HCT116 (cell line): Measurements from ENCODE around the gene RFX8. TPM values are rescaled to one million over a fixed set of nuclear protein-coding genes. Genes with fewer than 3 reads are reported as not detected.

Experiments used
- ATAC-seq: fragments of 200-7000 bp; cut with Tn5 transposase; 2 replicates; pipeline ENCODE4 v1.9.1; 2020; ENCODE audit warnings: mild to moderate bottlenecking, moderate library complexity
- BruUV-seq: library from RNA; stranded (reverse); fragments of 400-500 nt; replicated peaks from 2 replicates; lab custom pipeline; 2021; lab: Mats Ljungman, UMichigan
- CTCF ChIA-PET: fragments of 300-600 bp; sonication (Branson Sonifier 250); formaldehyde crosslinking; loops from one replicate; lab custom pipeline; 2021; ENCODE audit warnings: antibody characterized with exemption; lab: Charles Lee
- POLR2A ChIA-PET: fragments of 300-600, 350-600 bp; sonication (Branson Sonifier 250); formaldehyde crosslinking; loops from one replicate; lab custom pipeline; 2021; ENCODE audit warnings: antibody characterized with exemption; lab: Charles Lee
- RAD21 ChIA-PET, 2 experiments: fragments of 300-600 bp; sonication (Branson Sonifier 250); formaldehyde crosslinking; loops; one replicate each; lab custom pipeline; 2023; ENCODE audit warnings: low total read pairs in 2 of 2; ENCODE audit not compliant: uncharacterized antibody in 2 of 2, unreplicated experiment in 2 of 2, low non-redundant PET in 1 of 2; lab: Charles Lee
- DNase-seq: peaks from one replicate; pipeline ENCODE4 v3.0.0-alpha.2; 2010; ENCODE audit warnings: low read depth, low spot score
- H2AFZ ChIP-seq: fragments of 200-600 bp; shearing (Covaris generic), sonication (generic); 2 replicates; pipeline ENCODE4 v1.6.1; 2017; ENCODE audit warnings: low read depth, mixed run types, mixed read lengths, antibody characterized with exemption, low read length; ENCODE audit not compliant: poor library complexity, severe bottlenecking
- H3K27ac ChIP-seq: 2 replicates; pipeline ENCODE4 v1.5.1; 2012; ENCODE audit warnings: low read depth, low read length
- H3K27me3 ChIP-seq: fragments of 200-600 bp; sonication (generic); 2 replicates; pipeline ENCODE4 v1.6.1; 2016; ENCODE audit warnings: mixed run types, low read length, mixed read lengths; ENCODE audit not compliant: insufficient read depth
- H3K36me3 ChIP-seq, 2 experiments: fragments of 200-500 bp in 1 of 2; fragments of 200-600 bp in 1 of 2; sonication (Bioruptor generic) in 1 of 2; sonication (generic) in 1 of 2; 2 replicates each; pipeline versions ENCODE4 v1.5.1 to v1.6.1; 2014 to 2016; ENCODE audit warnings: low read length in 2 of 2, inconsistent platforms in 1 of 2, mixed read lengths in 1 of 2, mixed run types in 1 of 2; ENCODE audit not compliant: insufficient read depth in 2 of 2, control insufficient read depth in 1 of 2
- H3K4me1 ChIP-seq, 2 experiments: fragments of 200-600 bp in 1 of 2; sonication (generic) in 1 of 2; 2 replicates each; pipeline versions ENCODE4 v1.5.1 to v1.6.1; 2012 to 2017; ENCODE audit warnings: low read length in 2 of 2, inconsistent platforms in 1 of 2, mild to moderate bottlenecking in 1 of 2, mixed read lengths in 1 of 2, mixed run types in 1 of 2, moderate library complexity in 1 of 2; ENCODE audit not compliant: insufficient read depth in 2 of 2, control insufficient read depth in 1 of 2
- H3K4me2 ChIP-seq: fragments of 200-600 bp; sonication (generic); 2 replicates; pipeline ENCODE4 v1.6.1; 2017; ENCODE audit warnings: mixed run types, low read length, mixed read lengths
- H3K4me3 ChIP-seq, 2 experiments: fragments of 200-600 bp in 1 of 2; sonication (generic) in 1 of 2; replicated peaks in 1 of 2; 2 replicates each; pipeline ENCODE4 v1.5.1; 2011 to 2016; ENCODE audit warnings: low read length in 2 of 2, control low read depth in 1 of 2, low read depth in 1 of 2, mild to moderate bottlenecking in 1 of 2, mixed read lengths in 1 of 2, mixed run types in 1 of 2
- H3K79me2 ChIP-seq: fragments of 200-600 bp; sonication (generic); 2 replicates; pipeline ENCODE4 v1.6.1; 2017; ENCODE audit warnings: mild to moderate bottlenecking, mixed run types, low read length, moderate library complexity, mixed read lengths; ENCODE audit not compliant: insufficient read depth
- H3K9ac ChIP-seq: fragments of 200-600 bp; sonication (generic); 2 replicates; pipeline ENCODE4 v1.6.1; 2016; ENCODE audit warnings: low read length, mixed read lengths
- H3K9me2 ChIP-seq: fragments of 200-600 bp; sonication (generic), shearing (Covaris generic); 2 replicates; pipeline ENCODE4 v1.6.1; 2017; ENCODE audit warnings: mixed run types, mild to moderate bottlenecking, moderate library complexity; ENCODE audit not compliant: insufficient read depth
- H3K9me3 ChIP-seq, 2 experiments: fragments of 200-500 bp in 1 of 2; fragments of 200-600 bp in 1 of 2; sonication (Bioruptor generic) in 1 of 2; sonication (generic) in 1 of 2; 2 replicates each; pipeline ENCODE4 v1.6.1; 2014 to 2017; ENCODE audit warnings: low read length in 2 of 2, mixed read lengths in 2 of 2, inconsistent platforms in 1 of 2, low read depth in 1 of 2, mild to moderate bottlenecking in 1 of 2, mixed run types in 1 of 2, moderate library complexity in 1 of 2; ENCODE audit not compliant: control insufficient read depth in 1 of 2, insufficient read depth in 1 of 2
- H4K20me1 ChIP-seq: fragments of 200-600 bp; sonication (generic), shearing (Covaris generic); 2 replicates; pipeline ENCODE4 v1.6.1; 2017; ENCODE audit warnings: mixed run types, mild to moderate bottlenecking, moderate library complexity; ENCODE audit not compliant: insufficient read depth
- CBX3 ChIP-seq: IDR thresholded peaks from 2 replicates; pipeline ENCODE4 v1.6.1; 2012; ENCODE audit warnings: low read depth
- CEBPB ChIP-seq: IDR thresholded peaks from 2 replicates; pipeline ENCODE4 v1.6.1; 2012; ENCODE audit warnings: low read depth
- ELF1 ChIP-seq: IDR thresholded peaks from 2 replicates; pipeline ENCODE4 v1.6.1; 2012; ENCODE audit warnings: low read depth, borderline replicate concordance
- EZH2 ChIP-seq: fragments of 200-600 bp; sonication (generic); IDR thresholded peaks from 2 replicates; pipeline ENCODE4 v1.6.1; 2017; ENCODE audit warnings: antibody characterized with exemption, mixed run types
- EZH2phosphoT487 ChIP-seq: fragments of 200-600 bp; IDR thresholded peaks from 2 replicates; pipeline ENCODE4 v1.6.1; 2018; ENCODE audit warnings: antibody characterized with exemption, borderline replicate concordance
- FOSL1 ChIP-seq: IDR thresholded peaks from 2 replicates; pipeline ENCODE4 v1.6.1; 2012; ENCODE audit warnings: low read depth
- POLR2A ChIP-seq: IDR thresholded peaks from 2 replicates; pipeline ENCODE4 v1.7.0; 2011; ENCODE audit warnings: borderline replicate concordance; ENCODE audit not compliant: insufficient read depth, insufficient read length; ENCODE audit errors: extremely low read depth
- POLR2AphosphoS5 ChIP-seq: IDR thresholded peaks from 2 replicates; pipeline ENCODE4 v1.6.1; 2011; ENCODE audit warnings: mild to moderate bottlenecking, low read depth, low read length, moderate library complexity
- RAD21 ChIP-seq: IDR thresholded peaks from 2 replicates; pipeline ENCODE4 v1.6.1; 2012; ENCODE audit warnings: low read depth, mild to moderate bottlenecking
- SP1 ChIP-seq: IDR thresholded peaks from 2 replicates; pipeline ENCODE4 v1.6.1; 2012; ENCODE audit warnings: low read depth
- SRF ChIP-seq: IDR thresholded peaks from 2 replicates; pipeline ENCODE4 v1.6.1; 2012; ENCODE audit warnings: low read depth
- TCF7L2 ChIP-seq: IDR thresholded peaks from 2 replicates; pipeline ENCODE4 v1.7.0; 2011; ENCODE audit warnings: borderline replicate concordance, inconsistent platforms; ENCODE audit not compliant: insufficient read depth, insufficient read length; ENCODE audit errors: extremely low read depth
- YY1 ChIP-seq: IDR thresholded peaks from 2 replicates; pipeline ENCODE4 v1.6.1; 2011; ENCODE audit warnings: low read length, low read depth, moderate library complexity, mild to moderate bottlenecking; ENCODE audit not compliant: insufficient replicate concordance; ENCODE audit errors: extremely low read depth
- ZFX ChIP-seq: fragments of 450-650 bp; IDR thresholded peaks from 2 replicates; pipeline ENCODE4 v1.6.1; 2017
- ZNF274 ChIP-seq: fragments of 200-500 bp; sonication (Bioruptor generic); IDR thresholded peaks from 2 replicates; pipeline ENCODE4 v1.6.1; 2014; ENCODE audit warnings: mild to moderate bottlenecking, low read depth, low read length, inconsistent platforms
- intact Hi-C: fragments of 100-400 bp; cut with micrococcal nuclease; formaldehyde crosslinking; loops from 2 replicates; pipeline ENCODE4 v1.10.0; 2022
- total RNA-seq: library from RNA; stranded (reverse); gene quantifications from one replicate; pipeline ENCODE4 v1.2.1, GENCODE V29; 2021; ENCODE audit not compliant: unreplicated experiment
- TF ChIP-seq, protein P1 (sequence below): IDR thresholded peaks from 2 replicates; pipeline ENCODE4 v1.6.1; 2012
- TF ChIP-seq, protein P2 (sequence below), 3 experiments: fragments of 200-600 bp in 1 of 3; sonication (generic) in 1 of 3; IDR thresholded peaks in 2 of 3; conservative IDR thresholded peaks in 1 of 3; 2 replicates each; pipeline ENCODE4 v1.5.1; 2012 to 2017; ENCODE audit warnings: low read depth in 2 of 3, low read length in 2 of 3, antibody characterized with exemption in 1 of 3, borderline replicate concordance in 1 of 3, control low read depth in 1 of 3, mild to moderate bottlenecking in 1 of 3, mixed read lengths in 1 of 3, mixed run types in 1 of 3, moderate library complexity in 1 of 3; ENCODE audit not compliant: insufficient read depth in 1 of 3
- TF ChIP-seq, protein P3 (sequence below): IDR thresholded peaks from 2 replicates; pipeline ENCODE4 v1.6.1; 2012; ENCODE audit warnings: low read depth
- TF ChIP-seq, protein P4 (sequence below): IDR thresholded peaks from 2 replicates; pipeline ENCODE4 v1.6.1; 2012
- TF ChIP-seq, protein P5 (sequence below): IDR thresholded peaks from 2 replicates; pipeline ENCODE4 v1.6.1; 2011; ENCODE audit warnings: mild to moderate bottlenecking, low read length, moderate library complexity; ENCODE audit not compliant: insufficient replicate concordance; ENCODE audit errors: extremely low read depth

RFX8 gene
- total RNA-seq, 1 experiment from 2014 or later = not detected

DNA sequence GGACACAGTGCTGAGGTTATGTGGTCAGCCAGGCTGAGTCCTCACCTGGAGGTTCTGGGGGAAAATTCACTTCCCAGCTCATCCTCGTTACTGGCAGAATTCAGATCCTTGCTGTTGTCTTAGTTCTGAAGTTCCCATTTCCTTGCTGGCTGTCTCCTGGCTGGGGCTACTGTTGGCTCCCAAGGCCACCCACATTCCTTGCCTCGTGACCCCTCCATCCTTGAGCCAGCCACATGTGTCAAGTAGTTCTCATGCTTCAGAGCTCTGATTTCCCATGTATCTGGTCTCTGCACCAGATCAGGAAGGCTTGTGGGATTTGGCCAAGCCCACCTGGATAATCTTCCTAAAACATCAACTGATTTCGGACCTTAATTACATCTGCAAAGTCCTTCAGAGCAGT lies 38.1 kb upstream of the RFX8 start:
- CTCF ChIA-PET = no interaction called here
- H3K9me2 ChIP-seq = no peaks in the 10 kb centered on the region
- intact Hi-C loops = no loop called here
- peaks cover 0 to 7% of the 10 kb centered on the region in 2 experiments; a peak in 1 of 4 replicates for H3K9me3 ChIP-seq
- H4K20me1 ChIP-seq = no peaks in the 10 kb centered on the region
- DNase-seq (no peak), ATAC-seq (no peak)
- RAD21 ChIA-PET = no interaction called here
- H3K79me2 ChIP-seq = no peaks in the 10 kb centered on the region
- H3K4me3 ChIP-seq = no peak overlapping the region
- no peak overlapping the region for H2AFZ ChIP-seq
- H3K4me1 ChIP-seq = peaks cover 0 to 16% of the 10 kb centered on the region in 2 experiments; a peak in 2 of 4 replicates
- H3K4me2 ChIP-seq = no peak overlapping the region
- POLR2A ChIA-PET = no interaction called here
- TF ChIP-seq SRF (no peak), CBX3 (no peak), TCF7L2 (no peak), SP1 (no peak), ZFX (no peak), FOSL1 (no peak), ZNF274 (no peak), ELF1 (no peak), YY1 (no peak), CEBPB (no peak), POLR2A (no peak), RAD21 (no peak), EZH2 (no peak), POLR2AphosphoS5 (no peak), EZH2phosphoT487 (no peak)
- TF ChIP-seq, protein P1, sequence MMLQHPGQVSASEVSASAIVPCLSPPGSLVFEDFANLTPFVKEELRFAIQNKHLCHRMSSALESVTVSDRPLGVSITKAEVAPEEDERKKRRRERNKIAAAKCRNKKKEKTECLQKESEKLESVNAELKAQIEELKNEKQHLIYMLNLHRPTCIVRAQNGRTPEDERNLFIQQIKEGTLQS = no peak
- TF ChIP-seq, protein P2, sequence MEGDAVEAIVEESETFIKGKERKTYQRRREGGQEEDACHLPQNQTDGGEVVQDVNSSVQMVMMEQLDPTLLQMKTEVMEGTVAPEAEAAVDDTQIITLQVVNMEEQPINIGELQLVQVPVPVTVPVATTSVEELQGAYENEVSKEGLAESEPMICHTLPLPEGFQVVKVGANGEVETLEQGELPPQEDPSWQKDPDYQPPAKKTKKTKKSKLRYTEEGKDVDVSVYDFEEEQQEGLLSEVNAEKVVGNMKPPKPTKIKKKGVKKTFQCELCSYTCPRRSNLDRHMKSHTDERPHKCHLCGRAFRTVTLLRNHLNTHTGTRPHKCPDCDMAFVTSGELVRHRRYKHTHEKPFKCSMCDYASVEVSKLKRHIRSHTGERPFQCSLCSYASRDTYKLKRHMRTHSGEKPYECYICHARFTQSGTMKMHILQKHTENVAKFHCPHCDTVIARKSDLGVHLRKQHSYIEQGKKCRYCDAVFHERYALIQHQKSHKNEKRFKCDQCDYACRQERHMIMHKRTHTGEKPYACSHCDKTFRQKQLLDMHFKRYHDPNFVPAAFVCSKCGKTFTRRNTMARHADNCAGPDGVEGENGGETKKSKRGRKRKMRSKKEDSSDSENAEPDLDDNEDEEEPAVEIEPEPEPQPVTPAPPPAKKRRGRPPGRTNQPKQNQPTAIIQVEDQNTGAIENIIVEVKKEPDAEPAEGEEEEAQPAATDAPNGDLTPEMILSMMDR (IDR thresholded peaks at IDR 0.05 in 2 of 3, conservative IDR thresholded peaks at IDR 0.05 in 1 of 3; ENCODE audit: borderline replicate concordance in 1 of 3, insufficient read depth in 1 of 3, low read depth in 2 of 3, low read length in 2 of 3) = no peak
- TF ChIP-seq, protein P3, sequence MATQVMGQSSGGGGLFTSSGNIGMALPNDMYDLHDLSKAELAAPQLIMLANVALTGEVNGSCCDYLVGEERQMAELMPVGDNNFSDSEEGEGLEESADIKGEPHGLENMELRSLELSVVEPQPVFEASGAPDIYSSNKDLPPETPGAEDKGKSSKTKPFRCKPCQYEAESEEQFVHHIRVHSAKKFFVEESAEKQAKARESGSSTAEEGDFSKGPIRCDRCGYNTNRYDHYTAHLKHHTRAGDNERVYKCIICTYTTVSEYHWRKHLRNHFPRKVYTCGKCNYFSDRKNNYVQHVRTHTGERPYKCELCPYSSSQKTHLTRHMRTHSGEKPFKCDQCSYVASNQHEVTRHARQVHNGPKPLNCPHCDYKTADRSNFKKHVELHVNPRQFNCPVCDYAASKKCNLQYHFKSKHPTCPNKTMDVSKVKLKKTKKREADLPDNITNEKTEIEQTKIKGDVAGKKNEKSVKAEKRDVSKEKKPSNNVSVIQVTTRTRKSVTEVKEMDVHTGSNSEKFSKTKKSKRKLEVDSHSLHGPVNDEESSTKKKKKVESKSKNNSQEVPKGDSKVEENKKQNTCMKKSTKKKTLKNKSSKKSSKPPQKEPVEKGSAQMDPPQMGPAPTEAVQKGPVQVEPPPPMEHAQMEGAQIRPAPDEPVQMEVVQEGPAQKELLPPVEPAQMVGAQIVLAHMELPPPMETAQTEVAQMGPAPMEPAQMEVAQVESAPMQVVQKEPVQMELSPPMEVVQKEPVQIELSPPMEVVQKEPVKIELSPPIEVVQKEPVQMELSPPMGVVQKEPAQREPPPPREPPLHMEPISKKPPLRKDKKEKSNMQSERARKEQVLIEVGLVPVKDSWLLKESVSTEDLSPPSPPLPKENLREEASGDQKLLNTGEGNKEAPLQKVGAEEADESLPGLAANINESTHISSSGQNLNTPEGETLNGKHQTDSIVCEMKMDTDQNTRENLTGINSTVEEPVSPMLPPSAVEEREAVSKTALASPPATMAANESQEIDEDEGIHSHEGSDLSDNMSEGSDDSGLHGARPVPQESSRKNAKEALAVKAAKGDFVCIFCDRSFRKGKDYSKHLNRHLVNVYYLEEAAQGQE = no peak
- TF ChIP-seq, protein P4, sequence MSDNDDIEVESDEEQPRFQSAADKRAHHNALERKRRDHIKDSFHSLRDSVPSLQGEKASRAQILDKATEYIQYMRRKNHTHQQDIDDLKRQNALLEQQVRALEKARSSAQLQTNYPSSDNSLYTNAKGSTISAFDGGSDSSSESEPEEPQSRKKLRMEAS = no peak
- TF ChIP-seq, protein P5, sequence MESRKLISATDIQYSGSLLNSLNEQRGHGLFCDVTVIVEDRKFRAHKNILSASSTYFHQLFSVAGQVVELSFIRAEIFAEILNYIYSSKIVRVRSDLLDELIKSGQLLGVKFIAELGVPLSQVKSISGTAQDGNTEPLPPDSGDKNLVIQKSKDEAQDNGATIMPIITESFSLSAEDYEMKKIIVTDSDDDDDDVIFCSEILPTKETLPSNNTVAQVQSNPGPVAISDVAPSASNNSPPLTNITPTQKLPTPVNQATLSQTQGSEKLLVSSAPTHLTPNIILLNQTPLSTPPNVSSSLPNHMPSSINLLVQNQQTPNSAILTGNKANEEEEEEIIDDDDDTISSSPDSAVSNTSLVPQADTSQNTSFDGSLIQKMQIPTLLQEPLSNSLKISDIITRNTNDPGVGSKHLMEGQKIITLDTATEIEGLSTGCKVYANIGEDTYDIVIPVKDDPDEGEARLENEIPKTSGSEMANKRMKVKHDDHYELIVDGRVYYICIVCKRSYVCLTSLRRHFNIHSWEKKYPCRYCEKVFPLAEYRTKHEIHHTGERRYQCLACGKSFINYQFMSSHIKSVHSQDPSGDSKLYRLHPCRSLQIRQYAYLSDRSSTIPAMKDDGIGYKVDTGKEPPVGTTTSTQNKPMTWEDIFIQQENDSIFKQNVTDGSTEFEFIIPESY = no peak
- no TSS peak for BruUV-seq
- H3K27ac ChIP-seq = no peak overlapping the region
- no peaks in the 10 kb centered on the region for H3K27me3 ChIP-seq
- H3K36me3 ChIP-seq = no peaks in the 10 kb centered on the region
- H3K9ac ChIP-seq = no peak overlapping the region
